CD4-positive, alpha-beta T cell treated with Interleukin-1 beta for 1 hour (primary cell): Measurements from ENCODE around the gene VPS13D.
A peak's percentile ranks its signal among the peaks of the same experiment; 100 is the strongest.

ENCODE experiments used
- DNase-seq, 2 donors: peaks; one replicate each; pipeline ENCODE4 v3.0.0-alpha.2; 2020 to 2022

VPS13D gene

GRCh38 chr1:12244078-12244477 is 14.2 kb downstream of the VPS13D start:
- no peak for DNase-seq

- DNase-seq: no peak
These were observed 14.8 kb downstream of the VPS13D start for GRCh38 chr1:12244585-12244984.

DNA sequence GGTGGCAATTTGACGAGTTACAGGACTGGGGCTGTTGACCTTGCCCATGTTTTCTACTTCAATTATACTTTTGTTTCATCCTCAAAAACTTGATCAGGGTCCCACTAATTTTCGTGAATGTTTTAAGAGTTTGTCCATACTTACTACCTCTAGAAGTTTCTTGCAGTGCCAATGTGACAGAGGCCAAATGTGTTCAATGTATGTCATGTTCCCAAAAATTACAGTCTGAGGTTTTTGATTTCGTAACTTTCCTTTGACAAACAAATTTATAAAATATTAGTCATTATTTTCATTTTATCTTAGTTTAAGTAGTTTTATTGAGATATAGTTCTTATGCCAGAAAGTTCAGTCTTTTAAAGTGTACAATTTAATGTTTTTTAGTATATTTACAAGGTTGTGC is 15.3 kb downstream of the VPS13D start:
- DNase-seq: no peak

- no peak for DNase-seq
These were observed 15.9 kb downstream of the VPS13D start for GRCh38 chr1:12245733-12246132.

DNA sequence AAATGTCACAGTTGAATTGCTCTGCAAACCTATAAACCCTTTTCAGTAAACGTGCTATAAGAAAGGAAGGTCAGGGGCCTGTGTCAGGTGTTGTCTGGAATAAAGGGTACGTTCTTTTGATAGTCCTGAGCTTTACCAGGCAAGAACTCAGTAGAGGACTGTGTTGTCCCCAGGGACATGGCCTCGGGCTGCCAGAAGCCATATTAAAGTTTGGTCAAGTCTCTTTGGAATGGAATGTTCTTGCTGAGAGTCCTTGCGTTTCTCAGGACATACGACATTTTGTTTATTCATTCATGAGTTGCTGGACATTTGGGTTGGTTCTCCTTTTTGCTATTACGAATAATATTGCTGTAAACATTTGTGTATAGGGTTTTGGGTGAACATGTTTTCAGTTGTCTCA is 16.8 kb downstream of the VPS13D start:
- no peak for DNase-seq

DNA sequence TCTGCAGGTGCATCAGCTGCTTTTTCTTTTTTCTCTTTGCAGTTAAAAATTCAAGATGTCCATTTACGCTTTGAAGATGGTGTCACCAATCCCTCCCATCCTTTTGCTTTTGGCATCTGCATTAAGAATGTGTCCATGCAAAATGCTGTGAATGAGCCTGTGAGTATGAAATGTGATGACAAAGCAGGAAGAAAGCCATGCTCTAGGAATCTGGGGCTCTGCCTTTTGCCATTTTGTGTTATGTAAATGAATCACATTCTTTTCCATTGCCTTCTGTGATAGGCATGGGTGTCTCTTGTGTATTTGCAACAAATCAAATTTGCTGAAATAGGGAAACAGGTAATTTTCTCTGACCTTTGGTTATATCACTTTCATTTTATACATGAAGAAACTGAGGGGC is 19.4 kb downstream of the VPS13D start:
- DNase-seq: no peak

- DNase-seq: no peak
These were observed 19.9 kb downstream of the VPS13D start for GRCh38 chr1:12249748-12250147.

GRCh38 chr1:12251442-12251841 is 21.6 kb downstream of the VPS13D start:
- no peak for DNase-seq

- DNase-seq: no peak
These were observed 26.1 kb downstream of the VPS13D start for GRCh38 chr1:12255913-12256312.

DNA sequence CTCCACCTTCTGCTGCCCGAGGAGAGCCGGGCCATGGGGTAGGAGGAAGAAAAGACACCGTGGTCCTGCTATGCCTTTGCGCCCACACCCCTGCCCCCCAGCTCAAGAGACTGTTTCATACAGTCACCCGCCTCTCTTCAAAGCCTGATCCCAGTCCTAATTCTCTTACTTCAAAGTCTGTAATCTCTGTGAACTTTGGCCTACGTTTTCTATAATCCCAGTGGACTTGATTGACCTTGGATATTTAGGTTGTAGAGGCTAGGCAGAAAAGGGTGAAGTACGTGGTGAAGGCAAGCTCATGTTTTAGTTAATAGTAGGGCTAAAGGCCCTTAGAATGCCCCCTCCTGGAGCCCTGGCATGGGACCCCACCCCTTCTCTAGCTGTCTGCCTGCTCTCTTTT is 28.4 kb downstream of the VPS13D start:
- no peak for DNase-seq

DNA sequence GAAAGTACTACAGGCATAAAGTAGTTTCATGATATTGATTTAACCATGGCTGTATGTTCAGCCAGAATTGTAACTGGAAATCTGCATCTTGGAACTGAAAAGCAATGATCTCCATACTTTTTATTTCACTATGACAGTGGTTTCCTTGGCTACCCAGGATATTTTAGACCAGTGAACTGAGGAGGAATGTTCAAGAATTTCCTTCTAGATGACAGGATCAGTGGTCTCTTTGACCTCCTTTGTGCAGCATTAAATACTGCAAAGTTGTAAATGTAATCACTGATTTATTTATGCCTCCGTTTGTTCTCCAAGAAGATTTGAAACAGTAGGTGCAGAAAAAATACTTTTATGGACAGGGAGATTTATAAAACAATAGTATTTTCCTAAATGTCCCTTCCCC is 39.5 kb downstream of the VPS13D start:
- no peak for DNase-seq

DNA sequence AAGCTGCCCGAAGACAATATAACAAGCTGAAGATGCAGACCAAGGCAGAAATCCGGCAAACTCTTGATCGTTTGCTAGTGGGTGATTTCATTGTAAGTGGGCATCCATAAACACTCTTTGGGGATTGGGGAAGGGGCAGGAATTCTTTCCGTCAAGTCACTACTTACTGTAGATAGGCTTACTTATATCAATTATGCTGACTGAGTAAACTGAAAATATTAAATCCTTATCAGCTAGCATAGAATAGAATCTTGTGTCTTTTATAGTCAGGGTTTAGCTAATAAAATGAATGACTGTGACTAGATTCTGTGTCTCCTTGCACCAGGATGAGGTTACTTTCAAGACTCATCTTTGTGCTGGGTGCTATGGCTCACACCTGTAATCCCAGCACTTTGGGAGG is 41.2 kb downstream of the VPS13D start:
- no peak for DNase-seq

- no peak for DNase-seq
These were observed 42.9 kb downstream of the VPS13D start for GRCh38 chr1:12272770-12273169.

GRCh38 chr1:12275370-12275769 is 45.5 kb downstream of the VPS13D start:
- DNase-seq: peak in 1 of 2 donors; percentile 37

DNA sequence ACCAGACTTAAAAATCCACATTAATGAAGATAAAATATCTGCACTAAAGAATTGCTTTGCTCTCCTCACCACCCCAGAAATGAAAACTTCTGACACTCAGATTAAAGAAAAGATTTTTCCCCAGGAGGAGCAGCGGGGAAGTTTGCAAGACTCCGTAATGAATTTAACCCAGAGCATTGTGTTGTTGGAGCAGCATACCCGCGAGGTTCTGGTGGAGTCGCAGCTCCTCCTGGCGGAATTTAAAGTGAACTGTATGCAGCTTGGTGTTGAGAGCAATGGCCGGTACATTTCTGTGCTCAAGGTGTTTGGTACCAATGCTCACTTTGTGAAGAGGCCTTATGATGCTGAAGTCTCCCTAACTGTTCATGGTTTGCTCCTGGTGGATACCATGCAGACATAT is 46.4 kb downstream of the VPS13D start:
- DNase-seq: peak in 1 of 2 donors; percentile 21

DNA sequence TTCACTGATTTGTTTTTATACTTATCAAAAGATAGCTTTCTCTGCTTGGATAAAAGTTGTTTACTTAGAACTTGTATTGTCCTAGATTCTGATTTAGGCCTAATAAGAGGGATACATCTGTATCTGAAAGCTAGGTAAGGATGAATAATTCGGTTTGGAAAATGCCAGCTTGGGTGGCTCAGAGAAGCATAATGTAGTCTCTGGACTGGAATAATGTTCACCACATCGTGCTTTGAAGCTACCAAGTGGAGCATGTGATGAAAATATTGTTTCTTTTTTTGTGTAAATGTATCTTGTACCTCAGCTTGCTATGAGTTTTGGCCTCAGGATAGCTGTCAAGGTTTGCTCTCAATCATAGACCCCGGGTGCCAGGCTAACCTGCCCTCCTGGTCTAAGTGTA is 49.2 kb downstream of the VPS13D start:
- DNase-seq: no peak

GRCh38 chr1:12279728-12280464 is 50.1 kb downstream of the VPS13D start:
- no peak for DNase-seq

DNA sequence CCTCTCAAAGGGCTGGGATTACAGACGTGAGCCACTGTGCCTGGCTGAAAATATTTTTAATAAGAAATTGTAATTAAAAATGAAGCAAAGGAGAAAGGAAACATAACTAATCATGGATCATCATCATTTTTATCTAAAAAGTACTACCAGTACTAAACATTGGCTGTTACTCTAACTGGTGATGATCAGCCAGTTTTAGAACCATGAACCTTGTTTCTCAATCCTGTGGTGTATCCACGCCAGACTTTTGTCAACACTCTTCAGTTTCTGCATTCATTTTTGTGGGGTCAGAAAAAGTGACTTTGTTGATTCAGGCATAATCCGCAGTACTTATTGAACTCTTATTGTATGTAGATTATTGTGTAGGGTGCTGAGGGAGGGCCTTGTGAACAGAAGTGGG is 52.3 kb downstream of the VPS13D start:
- DNase-seq: no peak

DNA sequence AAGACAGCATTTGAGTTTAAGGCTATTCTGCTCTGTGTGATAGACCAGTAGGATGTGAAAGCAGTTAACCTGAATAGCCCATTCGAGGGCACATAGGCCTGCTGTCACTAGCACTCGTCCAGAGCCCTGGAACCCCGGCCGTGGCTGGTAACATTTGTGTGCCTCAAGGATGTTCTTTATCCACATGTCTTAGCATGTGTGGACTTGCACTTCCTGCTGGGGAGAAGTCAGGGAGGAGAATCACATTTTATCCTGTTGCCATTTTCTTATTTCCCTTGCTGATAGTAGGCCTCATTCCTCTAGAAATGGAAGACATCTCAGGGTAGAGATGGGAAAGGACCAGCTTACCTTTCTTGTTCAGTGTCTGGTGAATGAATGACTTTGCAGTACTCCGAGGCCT is 54.7 kb downstream of the VPS13D start:
- DNase-seq: no peak

DNA sequence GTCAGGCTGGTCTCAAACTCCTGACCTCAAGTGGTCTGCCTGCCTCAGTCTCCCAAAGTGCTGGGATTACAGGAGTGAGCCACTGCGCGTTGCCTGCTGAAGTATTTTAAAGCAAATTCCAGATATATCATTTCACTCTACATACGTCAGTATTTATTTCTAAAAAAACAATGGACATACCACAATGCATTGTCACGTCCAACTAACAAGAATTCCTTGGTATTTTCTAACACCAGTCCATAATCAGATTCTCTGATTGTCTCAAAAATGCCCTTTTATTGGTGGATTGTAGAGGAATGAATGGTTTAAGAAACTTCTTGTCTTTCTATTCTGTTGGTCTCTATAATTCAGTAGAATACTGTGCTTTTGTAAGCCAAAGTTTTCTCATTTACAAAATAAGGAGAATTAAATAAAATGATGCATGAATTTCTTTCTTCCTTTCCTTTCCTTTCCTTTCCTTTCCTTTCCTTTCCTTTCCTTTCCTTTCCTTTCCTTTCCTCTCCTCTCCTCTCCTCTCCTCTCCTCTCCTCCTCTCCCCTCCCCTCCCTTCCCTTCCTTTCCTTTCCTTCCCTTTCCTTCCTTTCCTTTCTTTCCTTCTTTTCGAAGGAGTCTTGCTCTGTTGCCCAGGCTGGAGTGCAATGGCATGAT is 55.8 kb downstream of the VPS13D start:
- no peak for DNase-seq

DNA sequence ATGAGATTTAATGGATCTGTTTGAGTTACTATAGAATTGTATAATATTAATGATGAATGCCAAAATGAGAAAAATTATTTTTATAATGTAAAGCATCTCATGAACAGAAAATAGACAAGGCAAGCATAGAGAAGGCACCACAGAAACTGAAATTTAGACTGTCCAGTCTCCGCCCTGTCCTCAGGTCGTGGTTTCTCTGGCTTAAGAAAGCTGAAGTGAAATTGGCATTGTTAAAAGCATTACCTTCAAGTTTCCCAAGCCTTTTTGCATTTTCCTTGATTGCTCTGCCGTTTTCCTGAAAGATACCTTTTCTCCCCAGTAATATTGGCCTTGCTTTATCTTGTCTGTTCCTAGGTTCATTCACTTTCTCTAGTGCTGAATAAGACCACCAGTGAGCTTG is 58.0 kb downstream of the VPS13D start:
- no peak for DNase-seq

DNA sequence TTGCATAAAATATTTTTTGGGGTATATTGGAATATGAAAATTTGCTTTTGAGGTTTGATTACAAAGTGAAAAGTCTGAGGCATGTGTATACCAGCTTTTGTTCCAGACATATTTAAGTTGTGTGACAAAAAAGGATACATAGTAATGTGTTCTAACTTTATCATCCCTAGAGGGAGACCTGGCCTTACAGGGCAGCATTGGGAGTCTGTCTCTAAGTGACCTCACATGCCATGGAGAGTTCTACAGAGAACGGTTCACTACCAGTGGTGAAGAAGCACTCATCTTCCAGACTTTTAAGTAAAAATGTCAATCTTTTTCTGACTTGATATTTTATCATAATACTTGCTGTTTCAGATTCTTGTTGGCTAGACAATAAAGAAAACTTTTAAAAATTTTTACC is 61.0 kb downstream of the VPS13D start:
- no peak for DNase-seq

- no peak for DNase-seq
These were observed 63.6 kb downstream of the VPS13D start for GRCh38 chr1:12293416-12293815.

- no peak for DNase-seq
These were observed 64.2 kb downstream of the VPS13D start for GRCh38 chr1:12294076-12294475.

GRCh38 chr1:12296016-12296415 is 66.2 kb downstream of the VPS13D start:
- no peak for DNase-seq
